SIG-M5 treated with dmso at 0.1 percent for 504 hours (cell line): ENCODE measurements around the gene RDH14.

Experiments
- DNase-seq: peaks from one replicate; lab custom pipeline; 2025; ENCODE audit not compliant: unreplicated experiment; lab: John Stamatoyannopoulos, UW

The RDH14 gene, protein sequence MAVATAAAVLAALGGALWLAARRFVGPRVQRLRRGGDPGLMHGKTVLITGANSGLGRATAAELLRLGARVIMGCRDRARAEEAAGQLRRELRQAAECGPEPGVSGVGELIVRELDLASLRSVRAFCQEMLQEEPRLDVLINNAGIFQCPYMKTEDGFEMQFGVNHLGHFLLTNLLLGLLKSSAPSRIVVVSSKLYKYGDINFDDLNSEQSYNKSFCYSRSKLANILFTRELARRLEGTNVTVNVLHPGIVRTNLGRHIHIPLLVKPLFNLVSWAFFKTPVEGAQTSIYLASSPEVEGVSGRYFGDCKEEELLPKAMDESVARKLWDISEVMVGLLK

DNA sequence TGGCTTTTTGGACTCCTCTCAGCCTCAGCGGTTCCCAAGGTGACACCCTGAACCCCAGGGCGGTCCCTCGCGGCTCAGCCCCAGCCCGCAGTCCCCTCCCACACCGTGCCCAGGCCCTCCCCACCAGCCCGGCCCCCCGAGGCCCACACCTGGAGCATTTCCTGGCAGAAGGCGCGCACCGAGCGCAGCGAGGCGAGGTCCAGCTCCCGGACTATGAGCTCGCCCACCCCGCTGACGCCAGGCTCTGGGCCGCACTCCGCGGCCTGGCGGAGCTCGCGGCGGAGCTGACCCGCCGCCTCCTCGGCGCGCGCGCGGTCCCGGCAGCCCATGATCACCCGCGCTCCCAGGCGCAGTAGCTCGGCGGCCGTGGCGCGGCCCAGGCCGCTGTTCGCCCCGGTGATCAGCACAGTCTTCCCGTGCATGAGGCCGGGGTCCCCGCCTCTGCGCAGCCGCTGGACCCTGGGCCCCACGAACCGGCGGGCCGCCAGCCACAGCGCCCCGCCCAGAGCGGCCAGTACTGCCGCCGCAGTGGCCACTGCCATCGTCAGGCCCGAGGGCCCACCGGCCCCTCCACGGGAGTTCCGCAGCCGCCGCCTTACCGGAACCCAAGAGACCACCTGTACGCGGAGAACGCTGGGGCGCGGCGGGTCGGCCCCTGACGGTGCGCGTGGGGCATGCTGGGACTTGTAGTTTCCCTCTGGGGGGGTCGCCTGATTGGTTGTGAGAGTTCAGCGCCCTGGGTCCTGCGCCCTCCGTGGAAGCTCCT is at the start of gene RDH14:
TSS of gene RDH14 (minus strand) at position 623 of the 766 bp plus-strand sequence. CDS start at position 542, 81 bp downstream.
- peak; percentile 95 for DNase-seq

DNA sequence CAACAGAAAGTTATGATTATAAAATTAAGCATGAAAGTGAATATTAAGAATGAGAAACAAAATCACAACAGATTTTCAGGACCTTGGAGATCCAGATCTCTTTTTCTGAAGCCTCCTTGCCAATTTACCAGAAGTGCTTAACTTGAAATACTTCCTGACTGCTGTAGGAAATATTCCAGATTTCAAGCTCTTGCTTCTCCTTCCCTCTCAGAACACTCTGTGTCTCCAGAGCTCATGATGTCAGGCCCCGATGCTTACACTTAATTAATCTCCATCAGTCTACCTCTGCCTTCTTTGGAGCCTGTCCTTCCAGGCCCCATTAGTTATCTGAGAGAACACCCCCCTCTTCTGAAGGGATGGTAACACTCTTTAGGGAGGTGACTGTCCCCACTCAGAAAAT is 49.6 kb upstream of the RDH14 start:
- no peak for DNase-seq

DNA sequence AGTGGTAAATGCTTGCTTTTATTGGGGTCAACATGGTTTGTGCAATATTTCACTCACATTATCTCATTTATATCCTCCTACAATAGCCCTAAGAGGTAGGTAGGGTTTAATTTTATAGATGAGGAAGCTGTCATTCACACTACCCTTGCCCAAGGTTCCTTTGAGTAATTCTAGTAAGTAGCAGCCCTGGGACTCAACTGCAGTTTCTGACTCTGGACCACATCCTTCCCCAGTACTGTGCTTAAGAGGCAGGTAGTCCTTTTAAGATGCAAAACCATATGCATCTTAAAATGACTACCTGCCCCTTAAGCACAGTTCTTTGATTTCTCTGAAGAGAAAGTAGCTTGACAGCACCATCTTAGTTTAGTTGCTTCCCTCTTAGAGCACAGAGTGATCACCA is 44.7 kb upstream of the RDH14 start:
- DNase-seq: no peak

DNA sequence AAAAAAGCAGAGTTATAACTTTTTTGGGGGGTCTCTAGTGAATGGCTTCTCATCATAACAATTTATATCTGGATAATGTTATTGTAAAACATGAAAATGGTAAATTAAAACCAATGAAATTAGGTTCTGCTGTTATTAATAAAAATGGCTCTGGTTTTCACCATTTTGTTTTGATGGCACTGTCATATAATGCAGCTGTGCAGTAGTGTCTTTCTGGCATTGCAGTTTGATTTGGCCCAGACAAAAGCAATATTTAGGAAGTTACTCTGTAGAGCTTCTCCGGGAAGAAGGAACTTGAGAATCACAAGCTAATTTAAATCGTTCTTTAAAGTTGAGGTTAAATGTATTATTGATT is 44.1 kb upstream of the RDH14 start:
- no peak for DNase-seq

DNA sequence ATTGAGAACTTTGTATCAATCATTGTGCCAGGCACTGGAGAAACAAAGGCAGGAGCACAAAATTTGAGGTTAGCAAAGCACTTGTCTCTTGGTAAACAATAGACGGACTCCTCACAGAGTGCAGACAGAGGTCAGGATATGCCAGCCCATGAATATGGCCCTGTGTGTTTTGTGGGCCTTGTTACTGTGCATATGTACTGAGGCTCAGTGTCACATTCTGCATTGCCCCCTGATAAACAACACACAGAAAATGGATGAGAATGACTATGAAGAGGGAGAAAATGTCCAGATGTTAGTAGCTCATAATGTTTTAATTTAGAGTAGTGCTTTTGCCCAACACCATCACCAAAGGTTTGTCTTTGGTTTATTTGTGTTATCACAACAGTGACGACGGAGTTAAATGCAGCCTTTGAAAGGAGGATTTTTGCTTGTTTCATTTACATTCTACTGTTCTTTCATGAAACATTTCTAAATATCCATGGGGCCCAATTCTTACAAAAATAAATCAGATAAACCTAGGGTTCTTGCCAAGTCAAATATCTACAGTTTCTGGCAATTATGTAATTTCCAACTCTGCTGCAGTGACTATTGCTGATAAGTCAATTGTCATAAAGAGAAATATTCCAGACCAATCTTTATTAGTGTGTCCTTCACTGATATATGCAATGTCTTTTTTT is 43.5 kb upstream of the RDH14 start:
- no peak for DNase-seq

DNA sequence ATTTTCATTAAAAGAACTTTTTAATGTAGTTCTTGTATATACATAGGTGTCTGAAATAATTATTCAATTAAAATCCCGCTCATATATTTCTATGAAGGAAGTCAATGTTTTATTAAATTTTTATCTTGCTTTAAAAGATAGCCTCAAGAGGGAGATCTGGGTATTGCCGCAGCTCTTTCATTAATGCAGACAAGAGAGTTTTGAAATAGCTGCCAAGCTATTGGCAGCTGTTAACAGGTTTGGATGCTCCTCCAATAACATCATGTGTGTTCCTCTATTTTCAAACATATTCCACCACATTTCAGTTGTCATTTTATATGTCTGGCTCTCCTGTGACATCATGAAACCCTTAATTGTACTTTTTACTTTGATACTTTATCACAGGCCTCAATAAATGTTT is 41.8 kb upstream of the RDH14 start:
- no peak for DNase-seq

DNA sequence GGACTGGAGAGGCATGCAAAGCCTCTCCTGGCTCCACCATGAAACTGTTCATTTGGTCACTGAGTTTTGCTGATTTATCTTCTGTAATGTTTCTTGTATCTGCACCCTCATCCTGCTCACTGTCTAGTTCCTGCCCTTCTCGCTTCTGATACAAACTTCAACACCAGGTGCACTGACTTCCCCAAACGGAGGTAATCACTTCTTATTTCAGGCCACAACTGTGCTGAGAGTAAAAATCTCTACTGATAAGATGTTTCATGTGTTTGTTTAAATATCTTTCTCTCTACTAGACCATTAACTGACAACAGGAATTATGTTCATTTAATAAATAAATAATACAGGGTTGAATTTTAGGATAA is 39.8 kb upstream of the RDH14 start:
- no peak for DNase-seq

DNA sequence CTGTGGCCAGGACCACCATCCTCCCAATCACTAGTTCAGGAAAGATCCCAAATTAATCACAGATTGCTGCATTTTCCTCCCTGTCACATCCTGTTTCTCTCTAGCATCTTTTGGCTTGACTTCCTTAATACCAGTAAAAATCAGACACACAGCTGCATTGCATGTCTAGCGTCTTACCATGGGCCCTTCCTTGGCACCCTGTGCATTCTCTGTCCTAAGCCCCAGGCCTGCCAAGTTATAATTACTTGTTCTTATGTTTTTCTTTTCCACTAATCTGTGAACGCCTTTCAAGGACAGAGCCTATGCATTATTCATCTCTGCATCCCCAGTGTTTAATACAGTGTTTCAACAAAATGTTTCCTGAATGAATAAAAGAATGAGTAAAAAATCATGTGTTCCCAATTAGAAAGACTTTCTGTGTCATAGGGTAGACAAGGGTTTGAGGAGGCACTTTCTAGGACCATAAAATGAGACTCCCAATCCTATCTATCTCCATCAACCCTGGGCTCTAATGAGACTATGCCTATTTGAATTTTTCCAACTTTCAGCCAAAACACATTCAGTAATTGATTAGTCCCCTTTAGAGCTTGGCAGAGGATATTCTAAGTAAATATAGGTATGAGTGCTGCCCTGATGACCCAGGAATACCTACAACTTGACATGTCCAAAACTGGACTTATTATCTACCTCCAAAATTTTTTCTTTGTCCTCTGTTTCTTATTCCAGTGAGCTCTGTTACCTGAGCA is 39.2 kb upstream of the RDH14 start:
- no peak for DNase-seq

DNA sequence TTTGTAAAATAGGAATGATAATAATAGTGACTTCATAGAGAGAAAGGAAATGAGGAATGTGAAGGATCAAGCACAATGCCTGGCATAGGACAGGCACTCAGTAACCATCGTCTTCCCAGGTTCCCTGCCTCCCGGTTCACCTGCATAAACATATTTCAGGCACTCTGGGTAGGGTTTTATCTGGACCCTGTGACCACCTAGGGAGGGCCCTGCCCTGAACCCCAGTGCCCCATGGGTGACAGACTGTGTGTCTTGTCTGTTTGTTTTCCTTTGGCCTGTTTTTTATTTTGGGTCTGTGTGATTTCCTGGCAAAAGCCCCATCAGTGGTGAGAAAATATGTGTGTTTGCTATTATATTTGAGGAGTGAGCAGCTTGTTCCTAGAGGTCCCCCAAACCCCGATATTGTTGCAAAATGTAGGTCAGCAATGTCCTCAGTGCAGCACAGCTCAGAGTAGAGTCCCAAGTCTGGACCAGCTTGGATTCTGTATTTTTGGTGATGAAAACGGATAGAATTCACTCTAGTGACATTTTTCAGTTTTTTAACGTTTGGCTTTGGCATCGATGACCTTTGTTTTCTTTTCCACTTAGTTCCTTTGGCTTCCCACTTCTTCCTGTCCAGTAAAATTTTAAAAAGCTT is 38.5 kb upstream of the RDH14 start:
- no peak for DNase-seq

DNA sequence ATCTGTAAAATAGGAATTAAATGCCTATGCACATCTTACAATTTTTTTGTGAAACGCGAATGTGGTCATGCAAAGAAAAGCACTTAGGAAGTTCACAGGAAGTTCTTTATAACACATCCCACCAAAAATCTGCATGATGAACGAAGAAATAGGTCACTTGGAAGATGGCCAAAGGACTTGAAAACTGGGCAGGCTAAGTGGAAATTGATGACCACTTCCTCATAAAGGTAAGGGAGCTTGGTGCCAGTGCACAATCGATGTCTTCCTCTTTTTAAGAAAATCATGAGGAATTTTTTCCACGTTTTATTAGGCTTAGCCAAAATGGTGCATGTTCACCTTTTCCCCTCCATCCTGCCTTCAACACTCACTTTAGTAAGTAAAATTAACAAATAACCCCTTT is 37.2 kb upstream of the RDH14 start:
- no peak for DNase-seq

DNA sequence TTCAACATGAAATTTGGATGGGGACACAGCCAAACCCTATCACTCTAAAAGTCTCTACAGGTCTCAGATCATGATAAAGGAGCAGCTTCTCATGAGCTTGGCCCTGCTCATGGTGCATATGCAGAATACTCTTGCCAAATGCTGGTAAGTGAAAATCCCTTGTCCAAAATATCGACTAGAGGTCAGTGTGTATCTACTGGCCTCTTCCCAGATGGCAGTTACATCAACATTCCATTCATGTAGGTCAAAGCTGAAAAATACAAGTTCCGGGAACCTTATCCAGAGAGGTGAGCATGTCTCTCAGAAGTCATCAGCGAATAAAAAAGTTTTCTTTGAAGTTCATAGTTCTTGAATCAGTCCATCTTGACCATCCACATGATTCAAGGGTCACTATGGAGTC is 36.5 kb upstream of the RDH14 start:
- no peak for DNase-seq

DNA sequence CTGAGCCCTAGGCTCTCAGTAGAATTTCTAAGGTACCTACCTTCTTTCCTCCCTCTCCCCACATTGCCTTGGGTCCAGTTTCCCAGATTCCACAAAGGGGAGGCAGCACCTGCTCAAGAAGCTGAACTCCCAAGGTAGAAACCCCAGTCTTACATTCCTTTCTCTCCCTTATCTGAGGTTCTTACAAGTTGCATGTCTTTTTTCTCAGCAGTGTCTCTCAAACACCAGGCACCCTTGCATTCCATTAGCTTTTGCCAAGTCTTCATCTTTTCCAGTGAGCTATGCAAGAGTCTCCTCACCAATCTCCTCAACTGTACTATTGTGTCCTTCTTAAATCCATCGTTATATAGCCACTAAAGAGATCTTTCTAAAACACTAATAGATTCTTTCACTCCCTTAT is 33.0 kb upstream of the RDH14 start:
- no peak for DNase-seq

DNA sequence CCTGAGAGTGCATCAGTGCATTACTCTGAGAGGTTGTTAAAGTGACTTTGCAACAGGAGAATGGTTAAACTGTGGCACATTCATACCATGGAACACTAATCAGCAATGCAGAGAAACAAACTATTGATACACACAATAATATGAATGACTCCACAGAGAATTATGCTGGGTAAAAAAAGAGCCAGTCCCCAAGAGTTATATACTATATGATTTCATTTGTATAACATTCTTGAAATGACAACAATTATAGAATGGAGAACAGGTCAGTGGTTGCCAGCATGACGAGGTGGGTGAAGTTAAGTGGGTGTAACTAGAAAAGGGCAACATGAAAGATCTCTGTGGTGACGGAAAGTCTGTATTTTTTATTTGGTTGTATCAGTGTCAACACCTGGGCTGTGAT is 31.9 kb upstream of the RDH14 start:
- no peak for DNase-seq

DNA sequence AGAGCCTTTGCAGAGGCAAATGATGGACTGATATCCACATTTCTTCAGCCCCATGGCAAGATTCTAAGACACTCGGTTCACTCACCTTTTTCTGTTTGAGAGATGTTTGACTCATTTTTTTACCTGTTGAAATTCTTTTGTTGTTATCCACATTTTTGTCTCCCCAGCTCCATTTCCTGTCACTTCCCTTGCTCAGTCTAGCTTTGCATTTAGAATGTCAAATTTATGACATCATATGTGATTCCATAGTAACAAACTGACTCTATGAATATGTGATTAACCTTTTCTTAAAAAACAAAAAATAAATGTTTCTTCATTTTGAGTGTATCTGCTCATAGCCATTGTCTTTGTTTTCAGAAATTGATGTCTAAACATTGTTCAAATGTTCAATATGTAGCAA is 28.9 kb upstream of the RDH14 start, which contains the start of gene NT5C1B:
TSS of gene NT5C1B (minus strand) at position 216 of the 400 bp plus-strand sequence. CDS start at position 115, 101 bp downstream.
- DNase-seq: no peak

DNA sequence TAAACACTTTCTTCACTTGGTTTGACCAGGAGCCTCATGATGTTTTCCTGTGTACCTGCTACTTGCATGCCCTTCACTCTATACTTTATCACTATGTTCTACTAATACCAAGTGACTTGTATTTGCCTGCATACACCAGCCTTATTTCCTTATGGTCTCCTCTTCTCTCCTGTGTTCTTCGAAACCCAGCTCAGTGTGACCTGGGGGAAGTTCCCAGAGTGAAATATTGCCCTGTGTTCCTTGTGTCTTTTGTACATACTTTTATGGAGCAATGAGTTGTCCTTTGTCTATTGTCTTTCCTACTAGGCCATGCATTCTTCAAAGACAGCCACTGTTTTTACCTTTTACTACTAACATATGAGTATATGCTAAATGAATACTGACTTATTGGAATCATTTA is 28.3 kb upstream of the RDH14 start:
- no peak for DNase-seq

DNA sequence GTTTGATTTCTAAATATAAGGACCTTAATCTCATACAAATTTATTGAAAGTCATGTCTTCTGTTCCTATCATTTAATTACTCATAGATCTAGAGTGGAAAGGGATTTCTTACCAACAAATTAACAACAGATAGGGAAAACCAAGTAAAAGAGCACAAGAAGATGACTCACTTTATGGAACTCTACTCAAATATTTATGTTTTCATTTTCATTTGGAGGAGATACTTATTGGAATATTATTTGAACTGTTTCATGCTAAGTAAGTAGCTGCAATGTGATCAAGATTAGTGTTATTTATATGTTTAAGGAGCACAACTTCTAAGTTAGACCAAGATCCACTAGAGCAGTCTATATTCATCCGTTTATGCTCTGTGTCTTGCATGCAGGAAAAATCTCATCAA is 27.6 kb upstream of the RDH14 start:
- DNase-seq: no peak

DNA sequence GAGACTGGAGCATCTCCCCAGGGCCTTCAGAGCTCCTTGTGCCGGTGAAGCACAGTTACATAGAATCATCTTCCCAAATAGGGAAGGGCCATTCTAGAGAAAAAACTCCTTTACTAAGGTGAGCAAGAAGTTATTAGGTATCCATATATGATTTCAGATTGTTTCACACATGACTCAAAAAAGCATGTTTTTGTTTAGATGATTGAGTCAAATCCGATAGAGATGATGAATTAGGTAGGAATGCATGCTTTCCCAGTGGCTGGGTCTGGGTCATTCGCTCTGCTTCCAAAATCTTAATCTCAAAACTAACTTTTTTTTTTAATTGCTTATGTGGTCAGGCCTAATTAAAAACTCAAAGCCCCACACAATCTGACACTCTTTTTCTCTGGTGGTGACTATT is 25.1 kb upstream of the RDH14 start:
- no peak for DNase-seq

DNA sequence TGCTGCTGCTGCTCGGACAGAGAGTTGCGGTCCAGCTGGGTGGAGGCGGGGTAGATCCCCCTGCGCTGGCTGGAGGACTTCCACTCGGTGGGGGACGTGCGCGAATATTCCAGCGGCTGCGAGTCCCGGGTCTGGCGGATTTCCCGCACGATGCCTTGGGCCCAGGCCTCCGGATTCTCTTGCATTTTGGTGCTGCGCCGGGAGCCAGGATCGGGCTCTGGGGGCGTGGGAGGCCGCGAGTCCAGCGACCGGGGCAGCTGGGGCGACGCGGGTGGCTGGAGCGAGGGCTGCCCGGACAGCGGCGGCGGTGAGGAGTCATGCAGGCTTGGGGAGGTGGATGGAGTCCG is 24.1 kb upstream of the RDH14 start:
- no peak for DNase-seq

DNA sequence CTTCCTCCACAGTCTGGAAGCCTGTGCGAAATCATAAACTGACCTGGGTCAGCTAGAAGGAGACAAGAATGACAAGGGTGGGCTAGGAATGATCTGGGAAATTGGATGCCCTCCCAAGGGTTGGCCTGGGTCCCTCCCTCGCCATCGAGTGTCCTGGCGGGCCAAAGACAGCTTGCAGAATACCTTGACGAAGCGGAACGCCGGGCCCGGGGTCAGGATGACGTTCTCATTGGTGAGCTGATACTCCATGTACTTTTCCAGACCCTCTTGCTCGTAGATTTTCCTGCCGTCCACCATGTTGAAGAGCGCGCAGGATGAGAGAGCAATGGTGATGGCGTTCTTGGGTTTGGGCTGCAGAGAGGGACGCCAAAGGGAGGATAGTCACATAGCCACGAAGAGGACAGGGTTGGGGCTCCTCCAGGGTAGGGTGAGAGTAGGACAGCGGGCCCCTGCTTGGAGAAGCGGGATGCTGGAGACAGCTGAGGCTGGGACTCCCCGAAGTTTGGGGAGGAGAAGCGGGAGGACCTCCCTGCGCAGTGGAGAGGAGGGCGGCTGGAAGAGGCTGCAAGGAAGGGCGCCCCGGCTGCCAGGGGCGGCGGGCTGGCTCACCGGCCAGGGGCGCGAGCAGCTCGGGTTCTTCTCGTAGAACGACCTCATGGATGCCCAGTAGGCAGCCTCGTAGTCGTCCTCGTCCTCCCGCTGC is 23.6 kb upstream of the RDH14 start:
- DNase-seq: no peak

DNA sequence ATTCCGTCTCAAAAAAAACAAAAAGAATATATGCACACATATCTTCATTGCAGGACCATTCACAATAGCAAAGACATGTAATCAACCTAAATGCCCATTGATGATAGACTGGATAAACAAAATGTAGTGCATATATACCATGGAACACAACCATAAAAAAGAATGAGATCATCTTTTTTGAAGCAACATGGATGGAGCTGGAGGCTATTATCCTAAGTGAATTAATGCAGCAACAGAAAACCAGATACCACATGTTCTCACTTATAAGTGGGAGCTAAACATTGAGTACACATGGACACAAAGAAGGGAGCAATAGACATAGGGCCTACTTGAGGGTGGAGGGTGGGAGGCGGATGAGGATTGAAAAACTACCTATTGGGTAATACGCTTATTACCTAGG is 20.2 kb upstream of the RDH14 start:
- no peak for DNase-seq
